PC-9 (cell line): ENCODE results near the gene KCNH2.

ENCODE experiments used
- EZH2 ChIP-seq: fragments of 200-600 bp; sonication (generic); IDR thresholded peaks from 2 replicates; pipeline ENCODE4 v1.8.0; 2017; ENCODE audit warnings: antibody characterized with exemption, low read depth
- TF ChIP-seq, protein P1 (sequence below): fragments of 200-600 bp; sonication (generic); conservative IDR thresholded peaks from 2 replicates; pipeline ENCODE4 v1.6.1; 2017; ENCODE audit warnings: mixed run types, antibody characterized with exemption, mild to moderate bottlenecking, moderate library complexity

DNA sequence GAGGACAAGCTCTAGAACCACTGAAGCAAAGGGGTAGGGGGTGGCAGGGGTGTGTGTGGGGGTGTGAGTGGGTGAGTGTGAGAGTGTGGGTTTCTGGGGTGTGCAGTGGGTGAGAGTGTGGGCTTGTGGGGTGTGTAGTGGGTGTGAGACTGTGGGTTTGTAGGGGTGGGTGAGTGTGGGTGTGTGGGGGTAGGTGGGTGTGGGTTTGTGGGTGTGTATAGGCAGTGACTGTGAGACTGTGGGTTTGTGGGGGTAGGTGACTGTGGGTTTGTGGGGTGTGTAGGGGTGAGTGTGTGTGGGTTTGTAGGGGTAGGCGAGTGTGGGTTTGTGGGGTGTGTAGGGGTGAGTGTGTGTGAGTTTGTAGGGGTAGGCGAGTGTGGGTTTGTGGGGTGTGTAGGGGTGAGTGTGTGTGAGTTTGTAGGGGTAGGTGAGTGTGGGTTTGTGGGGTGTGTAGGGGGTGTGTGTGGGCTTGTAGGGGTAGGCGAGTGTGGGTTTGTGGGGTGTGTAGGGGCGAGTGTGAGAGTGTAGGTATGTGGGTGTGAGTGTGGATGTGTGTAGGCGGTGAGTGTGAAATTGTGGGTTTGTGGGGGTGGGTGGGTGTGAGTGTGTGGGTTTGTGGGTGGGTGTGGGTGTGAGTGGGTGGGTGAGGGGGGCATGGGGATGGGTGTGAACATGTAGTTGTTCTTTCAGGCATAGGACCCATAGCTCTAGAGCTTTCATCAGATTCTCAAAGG lies 21.5 kb upstream of the KCNH2 start:
- TF ChIP-seq, protein P1, sequence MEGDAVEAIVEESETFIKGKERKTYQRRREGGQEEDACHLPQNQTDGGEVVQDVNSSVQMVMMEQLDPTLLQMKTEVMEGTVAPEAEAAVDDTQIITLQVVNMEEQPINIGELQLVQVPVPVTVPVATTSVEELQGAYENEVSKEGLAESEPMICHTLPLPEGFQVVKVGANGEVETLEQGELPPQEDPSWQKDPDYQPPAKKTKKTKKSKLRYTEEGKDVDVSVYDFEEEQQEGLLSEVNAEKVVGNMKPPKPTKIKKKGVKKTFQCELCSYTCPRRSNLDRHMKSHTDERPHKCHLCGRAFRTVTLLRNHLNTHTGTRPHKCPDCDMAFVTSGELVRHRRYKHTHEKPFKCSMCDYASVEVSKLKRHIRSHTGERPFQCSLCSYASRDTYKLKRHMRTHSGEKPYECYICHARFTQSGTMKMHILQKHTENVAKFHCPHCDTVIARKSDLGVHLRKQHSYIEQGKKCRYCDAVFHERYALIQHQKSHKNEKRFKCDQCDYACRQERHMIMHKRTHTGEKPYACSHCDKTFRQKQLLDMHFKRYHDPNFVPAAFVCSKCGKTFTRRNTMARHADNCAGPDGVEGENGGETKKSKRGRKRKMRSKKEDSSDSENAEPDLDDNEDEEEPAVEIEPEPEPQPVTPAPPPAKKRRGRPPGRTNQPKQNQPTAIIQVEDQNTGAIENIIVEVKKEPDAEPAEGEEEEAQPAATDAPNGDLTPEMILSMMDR = no peak
- TF ChIP-seq EZH2 = no peak
